Measurements from ENCODE around the gene P2RY8. TPM values are rescaled to one million over a fixed set of nuclear protein-coding genes. Genes with fewer than 3 reads are reported as not detected.

P2RY8 gene
- total RNA-seq, 1 donor from 2014 or later, result not detected

GRCh38 chrX:1425381-1425780, 111.6 kb downstream of the P2RY8 start:
- no peak for DNase-seq (ENCODE audit: extremely low spot score, unreplicated experiment)
- no peak for TF ChIP-seq CTCF (IDR thresholded peaks at IDR 0.05)
- Mint-ChIP-seq H3K27me3 (ENCODE audit: unreplicated experiment) (no peaks in the 10 kb centered on the region), H3K36me3 (ENCODE audit: unreplicated experiment) (peaks cover 34% of the 10 kb centered on the region), H3K4me1 (ENCODE audit: unreplicated experiment) (no peaks in the 10 kb centered on the region), H3K4me3 (ENCODE audit: unreplicated experiment) (no peak overlapping the region), H3K27ac (ENCODE audit: unreplicated experiment) (no peak overlapping the region), H3K9me3 (ENCODE audit: unreplicated experiment) (peaks cover 5% of the 10 kb centered on the region)

DNA sequence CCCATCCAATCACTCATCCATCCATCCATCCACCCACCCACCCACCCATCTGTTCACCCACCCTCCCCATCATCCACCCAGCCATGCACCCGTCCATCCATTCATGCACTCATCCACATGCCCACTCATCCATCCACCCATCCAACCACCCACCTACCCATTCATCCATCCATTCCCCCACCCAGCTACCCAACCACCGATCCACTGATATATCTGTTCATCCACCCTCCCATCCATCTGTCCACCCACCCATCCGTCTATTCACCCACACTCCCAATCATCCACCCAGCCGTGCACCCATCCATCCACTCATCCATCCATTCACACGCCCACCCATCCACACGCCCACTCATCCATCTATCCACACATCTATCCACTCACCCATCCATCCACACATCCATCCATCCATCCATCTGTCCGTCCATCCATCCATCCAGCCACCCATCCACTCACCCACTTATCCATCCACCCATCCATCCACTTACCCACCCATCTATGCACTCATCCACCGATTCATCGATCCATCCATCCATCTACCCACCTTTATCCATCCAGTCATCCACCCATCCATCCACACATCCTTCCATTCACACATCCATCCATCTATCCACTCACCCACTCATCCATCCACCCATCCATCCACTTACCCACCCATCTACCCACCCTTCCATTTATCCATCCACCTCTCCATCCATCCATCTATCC, 112.7 kb downstream of the P2RY8 start:
- Mint-ChIP-seq H3K27ac (ENCODE audit: unreplicated experiment) (no peak overlapping the region), H3K4me1 (ENCODE audit: unreplicated experiment) (no peaks in the 10 kb centered on the region), H3K4me3 (ENCODE audit: unreplicated experiment) (no peak overlapping the region), H3K36me3 (ENCODE audit: unreplicated experiment) (peaks cover 41% of the 10 kb centered on the region), H3K9me3 (ENCODE audit: unreplicated experiment) (peaks cover 5% of the 10 kb centered on the region), H3K27me3 (ENCODE audit: unreplicated experiment) (no peaks in the 10 kb centered on the region)
- no peak for TF ChIP-seq CTCF (IDR thresholded peaks at IDR 0.05)
- DNase-seq (ENCODE audit: extremely low spot score, unreplicated experiment), result no peak

DNA sequence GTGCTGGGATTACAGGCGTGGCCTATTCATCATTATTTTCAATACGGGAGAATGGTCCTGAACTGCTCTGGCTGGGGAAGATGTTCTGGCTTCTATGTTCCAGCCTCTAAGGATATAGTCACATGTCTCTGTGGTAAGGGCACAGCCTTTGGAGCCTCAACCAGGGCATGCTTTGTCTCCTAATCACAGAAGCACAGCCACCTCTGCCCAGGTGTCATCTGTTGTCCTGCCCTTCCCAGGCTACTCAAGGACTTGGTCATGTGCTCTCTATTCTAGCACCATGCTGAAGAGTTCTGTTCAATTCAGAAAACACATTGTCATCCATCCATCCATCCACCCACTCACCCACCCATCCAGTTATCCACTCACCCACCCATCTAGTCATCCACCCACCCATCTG, 113.8 kb downstream of the P2RY8 start:
- Mint-ChIP-seq H3K27me3 (ENCODE audit: unreplicated experiment) (no peaks in the 10 kb centered on the region), H3K27ac (ENCODE audit: unreplicated experiment) (no peak overlapping the region), H3K4me3 (ENCODE audit: unreplicated experiment) (no peak overlapping the region), H3K4me1 (ENCODE audit: unreplicated experiment) (no peaks in the 10 kb centered on the region), H3K36me3 (ENCODE audit: unreplicated experiment) (peaks cover 41% of the 10 kb centered on the region), H3K9me3 (ENCODE audit: unreplicated experiment) (peaks cover 5% of the 10 kb centered on the region)
- TF ChIP-seq CTCF (IDR thresholded peaks at IDR 0.05), result no peak
- no peak for DNase-seq (ENCODE audit: extremely low spot score, unreplicated experiment)

GRCh38 chrX:1422135-1422465, 114.9 kb downstream of the P2RY8 start:
- Mint-ChIP-seq H3K27me3 (ENCODE audit: unreplicated experiment) (no peaks in the 10 kb centered on the region), H3K36me3 (ENCODE audit: unreplicated experiment) (peaks cover 36% of the 10 kb centered on the region), H3K4me1 (ENCODE audit: unreplicated experiment) (no peaks in the 10 kb centered on the region), H3K4me3 (ENCODE audit: unreplicated experiment) (no peak overlapping the region), H3K9me3 (ENCODE audit: unreplicated experiment) (peaks cover 5% of the 10 kb centered on the region), H3K27ac (ENCODE audit: unreplicated experiment) (no peak overlapping the region)
- DNase-seq (ENCODE audit: extremely low spot score, unreplicated experiment), result no peak
- TF ChIP-seq CTCF (IDR thresholded peaks at IDR 0.05), result no peak

DNA sequence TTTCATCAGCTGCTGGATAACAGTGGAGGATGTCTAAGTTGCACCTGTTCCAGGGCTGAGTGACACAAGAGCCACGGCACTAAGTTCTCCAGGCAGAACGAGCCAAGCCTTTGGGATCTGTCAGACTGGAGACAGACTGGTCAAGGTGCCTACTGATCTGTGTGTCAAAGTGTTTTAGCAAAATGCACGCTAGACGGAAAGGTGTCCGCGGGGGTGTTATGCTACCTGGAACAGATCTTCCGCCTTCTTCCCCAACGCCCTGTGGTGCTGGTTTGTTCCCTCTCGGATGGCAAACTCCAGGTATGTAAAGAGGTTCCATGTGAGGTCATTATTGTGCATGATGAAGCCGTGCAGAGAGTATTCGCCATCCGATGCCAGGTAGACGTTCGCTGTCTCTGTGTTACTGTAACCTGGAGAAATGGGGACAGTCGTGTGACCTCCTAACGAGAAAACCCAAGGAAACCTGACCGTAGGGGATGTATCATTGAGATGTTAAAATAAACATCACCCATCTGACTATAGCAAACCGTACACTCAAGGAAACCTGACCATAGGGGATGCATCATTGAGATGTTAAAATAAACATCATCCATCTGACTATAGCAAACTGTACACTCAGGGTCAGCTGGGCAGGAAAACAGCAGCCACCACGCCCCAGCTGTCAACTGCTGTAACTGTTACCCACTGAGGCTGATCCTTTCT, 115.4 kb downstream of the P2RY8 start:
- H3K36me3 Mint-ChIP-seq (ENCODE audit: unreplicated experiment), result peaks cover 32% of the 10 kb centered on the region
- no peak for DNase-seq (ENCODE audit: extremely low spot score, unreplicated experiment)
- H3K27ac Mint-ChIP-seq (ENCODE audit: unreplicated experiment), result no peak overlapping the region
- H3K27me3 Mint-ChIP-seq (ENCODE audit: unreplicated experiment), result no peaks in the 10 kb centered on the region
- TF ChIP-seq CTCF (IDR thresholded peaks at IDR 0.05), result no peak
- H3K4me3 Mint-ChIP-seq (ENCODE audit: unreplicated experiment), result no peak overlapping the region
- no peaks in the 10 kb centered on the region for H3K4me1 Mint-ChIP-seq (ENCODE audit: unreplicated experiment)
- peaks cover 5% of the 10 kb centered on the region for H3K9me3 Mint-ChIP-seq (ENCODE audit: unreplicated experiment)

Data from osteocyte (in vitro differentiated cells).